ENCODE measurements around the gene CYSLTR2.

DNA sequence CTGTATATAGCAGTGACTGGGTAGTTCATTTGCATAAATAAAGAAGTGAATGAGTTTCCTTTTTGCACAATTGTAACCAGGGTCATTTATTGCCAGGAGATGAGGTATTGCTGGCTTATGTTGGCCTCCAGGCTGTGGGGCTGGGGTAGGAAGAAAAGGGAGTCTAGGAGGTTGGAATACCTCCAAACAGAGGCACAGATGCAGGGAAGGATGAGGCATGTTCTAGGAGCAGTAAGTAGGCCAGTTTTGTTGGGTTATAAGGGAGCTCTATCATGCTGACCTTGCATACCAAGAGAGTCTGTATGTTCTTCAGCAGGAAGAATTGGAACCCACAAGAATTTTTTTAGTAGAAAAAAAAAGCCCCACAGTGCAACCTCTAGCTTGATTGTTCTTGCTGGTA, 17.2 kb upstream of the CYSLTR2 start:
- TF ChIP-seq, protein P1, sequence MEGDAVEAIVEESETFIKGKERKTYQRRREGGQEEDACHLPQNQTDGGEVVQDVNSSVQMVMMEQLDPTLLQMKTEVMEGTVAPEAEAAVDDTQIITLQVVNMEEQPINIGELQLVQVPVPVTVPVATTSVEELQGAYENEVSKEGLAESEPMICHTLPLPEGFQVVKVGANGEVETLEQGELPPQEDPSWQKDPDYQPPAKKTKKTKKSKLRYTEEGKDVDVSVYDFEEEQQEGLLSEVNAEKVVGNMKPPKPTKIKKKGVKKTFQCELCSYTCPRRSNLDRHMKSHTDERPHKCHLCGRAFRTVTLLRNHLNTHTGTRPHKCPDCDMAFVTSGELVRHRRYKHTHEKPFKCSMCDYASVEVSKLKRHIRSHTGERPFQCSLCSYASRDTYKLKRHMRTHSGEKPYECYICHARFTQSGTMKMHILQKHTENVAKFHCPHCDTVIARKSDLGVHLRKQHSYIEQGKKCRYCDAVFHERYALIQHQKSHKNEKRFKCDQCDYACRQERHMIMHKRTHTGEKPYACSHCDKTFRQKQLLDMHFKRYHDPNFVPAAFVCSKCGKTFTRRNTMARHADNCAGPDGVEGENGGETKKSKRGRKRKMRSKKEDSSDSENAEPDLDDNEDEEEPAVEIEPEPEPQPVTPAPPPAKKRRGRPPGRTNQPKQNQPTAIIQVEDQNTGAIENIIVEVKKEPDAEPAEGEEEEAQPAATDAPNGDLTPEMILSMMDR (conservative IDR thresholded peaks at IDR 0.05 in 1 of 2, IDR thresholded peaks at IDR 0.05 in 1 of 2; ENCODE audit: low read depth in 1 of 2, low read length in 2 of 2), result no peak
- TF ChIP-seq EZH2 (IDR thresholded peaks at IDR 0.05; ENCODE audit: low read length, missing control alignments), result no peak

Measured in fibroblast of lung (primary cell).